DOHH2 (cell line): ENCODE results near the gene PRPS1.
"Not testable (repeated sequence)": the region's sequence is repeated elsewhere in the genome, so short reads cannot be mapped to it uniquely, and the experiment has no call there.

ENCODE experiments used
- H3F3A ChIP-seq: fragments of 200-600 bp; sonication (generic), shearing (Covaris generic); 2 replicates; pipeline ENCODE4 v1.6.0; 2016; ENCODE audit warnings: antibody characterized with exemption, mild to moderate bottlenecking; ENCODE audit not compliant: control insufficient read depth, insufficient read depth
- H3K27ac ChIP-seq: fragments of 200-600 bp; sonication (generic); 2 replicates; pipeline ENCODE4 v1.5.1; 2014; ENCODE audit warnings: low read depth, mild to moderate bottlenecking, low read length, moderate library complexity
- H3K27me3 ChIP-seq: fragments of 200-600 bp; sonication (generic); 2 replicates; pipeline ENCODE4 v1.6.1; 2014; ENCODE audit warnings: mild to moderate bottlenecking, low read length, mixed read lengths; ENCODE audit not compliant: control insufficient read depth
- H3K36me3 ChIP-seq: fragments of 200-600 bp; sonication (generic); 2 replicates; pipeline ENCODE4 v1.6.1; 2014; ENCODE audit warnings: mild to moderate bottlenecking, low read length, moderate library complexity, mixed read lengths; ENCODE audit not compliant: control insufficient read depth
- H3K4me1 ChIP-seq: fragments of 200-600 bp; sonication (generic); 2 replicates; pipeline ENCODE4 v1.6.1; 2014; ENCODE audit warnings: mild to moderate bottlenecking, low read length, mixed read lengths; ENCODE audit not compliant: control insufficient read depth
- H3K4me2 ChIP-seq: fragments of 200-600 bp; sonication (generic); 2 replicates; pipeline ENCODE4 v1.6.0; 2014; ENCODE audit warnings: mild to moderate bottlenecking, low read length, moderate library complexity
- H3K4me3 ChIP-seq: fragments of 200-600 bp; sonication (generic); 2 replicates; pipeline ENCODE4 v1.5.1; 2014; ENCODE audit warnings: mild to moderate bottlenecking, low read length, mixed read lengths
- H3K79me2 ChIP-seq: fragments of 200-600 bp; sonication (generic); 2 replicates; pipeline ENCODE4 v1.6.1; 2014; ENCODE audit warnings: mild to moderate bottlenecking, low read length, mixed read lengths; ENCODE audit not compliant: control insufficient read depth
- H3K9me2 ChIP-seq: fragments of 200-600 bp; sonication (generic); replicated peaks from 2 replicates; pipeline ENCODE4 v1.6.1; 2014; ENCODE audit warnings: mild to moderate bottlenecking, low read length, mixed read lengths; ENCODE audit not compliant: control insufficient read depth
- H3K9me3 ChIP-seq: fragments of 200-600 bp; sonication (generic); 2 replicates; pipeline ENCODE4 v1.6.1; 2014; ENCODE audit warnings: antibody characterized with exemption, low read length, mixed read lengths; ENCODE audit not compliant: control insufficient read depth, insufficient read depth
- H4K20me1 ChIP-seq: fragments of 200-600 bp; sonication (generic); 2 replicates; pipeline ENCODE4 v1.6.0; 2014; ENCODE audit warnings: low read depth, mild to moderate bottlenecking, antibody characterized with exemption, low read length, moderate library complexity; ENCODE audit not compliant: control insufficient read depth, insufficient read depth
- CTCF ChIP-seq: fragments of 200-600 bp; sonication (generic); IDR thresholded peaks from one replicate; pipeline ENCODE4 v1.5.1; 2014; ENCODE audit warnings: antibody characterized with exemption, mild to moderate bottlenecking, low read depth, low read length; ENCODE audit not compliant: poor library complexity, severe bottlenecking
- EZH2phosphoT487 ChIP-seq: fragments of 200-600 bp; sonication (generic); IDR thresholded peaks from 2 replicates; pipeline ENCODE4 v1.6.1; 2017; ENCODE audit warnings: borderline replicate concordance, mild to moderate bottlenecking, antibody characterized with exemption, low read length, moderate library complexity, mixed read lengths

PRPS1 gene

GRCh38 chrX:107666931-107667330 is 38.6 kb downstream of the PRPS1 start:
- H3K4me3 ChIP-seq = no peak overlapping the region
- H3K4me2 ChIP-seq = no peak overlapping the region
- no peak overlapping the region for H3K27ac ChIP-seq
- H3K4me1 ChIP-seq = no peaks in the 10 kb centered on the region
- peaks cover 11% of the 10 kb centered on the region for H3K79me2 ChIP-seq
- H3K9me3 ChIP-seq = no peaks in the 10 kb centered on the region
- H3K27me3 ChIP-seq = no peaks in the 10 kb centered on the region
- no peaks in the 10 kb centered on the region for H4K20me1 ChIP-seq
- H3F3A ChIP-seq = no peaks in the 10 kb centered on the region
- H3K36me3 ChIP-seq = no peaks in the 10 kb centered on the region
- no peaks in the 10 kb centered on the region for H3K9me2 ChIP-seq
- TF ChIP-seq CTCF (no peak), EZH2phosphoT487 (no peak)

- no peaks in the 10 kb centered on the region for H3K9me2 ChIP-seq
Observed at GRCh38 chrX:107667426-107667825, 39.1 kb downstream of the PRPS1 start.

GRCh38 chrX:107668710-107669109 is 40.4 kb downstream of the PRPS1 start:
- H3K9me3 ChIP-seq, H3K4me2 ChIP-seq, H3K27ac ChIP-seq, H3K36me3 ChIP-seq, H3K27me3 ChIP-seq, H4K20me1 ChIP-seq, H3F3A ChIP-seq, H3K4me3 ChIP-seq, H3K9me2 ChIP-seq: not testable (repeated sequence)
- peaks cover 11% of the 10 kb centered on the region for H3K4me1 ChIP-seq
- H3K79me2 ChIP-seq = peaks cover 13% of the 10 kb centered on the region

More at GRCh38 chrX:107667426-107667825, 39.1 kb downstream of the PRPS1 start:
- TF ChIP-seq CTCF (no peak), EZH2phosphoT487 (no peak)
- Histone ChIP-seq H3K36me3 (no peaks in the 10 kb centered on the region), H3K27me3 (no peaks in the 10 kb centered on the region), H3K9me3 (no peaks in the 10 kb centered on the region), H3K4me1 (no peaks in the 10 kb centered on the region), H3K79me2 (peaks cover 13% of the 10 kb centered on the region), H3K4me2 (no peak overlapping the region), H3K4me3 (no peak overlapping the region), H4K20me1 (no peaks in the 10 kb centered on the region), H3K27ac (no peak overlapping the region), H3F3A (no peaks in the 10 kb centered on the region)

GRCh38 chrX:107669261-107669660 is 41.0 kb downstream of the PRPS1 start:
- peaks cover 15% of the 10 kb centered on the region for H3K4me1 ChIP-seq
- no peaks in the 10 kb centered on the region for H3K27me3 ChIP-seq
- no peaks in the 10 kb centered on the region for H3K36me3 ChIP-seq
- peaks cover 13% of the 10 kb centered on the region for H3K79me2 ChIP-seq
- TF ChIP-seq EZH2phosphoT487 = no peak
- no peak for TF ChIP-seq CTCF
- H3K9me3 ChIP-seq = no peaks in the 10 kb centered on the region
- no peak overlapping the region for H3K4me3 ChIP-seq
- no peaks in the 10 kb centered on the region for H4K20me1 ChIP-seq
- H3F3A ChIP-seq = peaks cover 7% of the 10 kb centered on the region
- H3K27ac ChIP-seq = no peak overlapping the region
- no peak overlapping the region for H3K4me2 ChIP-seq
- H3K9me2 ChIP-seq = no peaks in the 10 kb centered on the region
